Smooth muscle cell (in vitro differentiated cells): ENCODE measurements around the gene OSBP2. TPM values are rescaled to one million over a fixed set of nuclear protein-coding genes. Genes with fewer than 3 reads are reported as not detected.
A peak's percentile ranks its signal among the peaks of the same experiment; 100 is the strongest.

Source experiments
- DNase-seq: peaks from one replicate; lab custom pipeline; 2025; ENCODE audit not compliant: unreplicated experiment; lab: John Stamatoyannopoulos, UW
- H2AFZ ChIP-seq: fragments of 200-600 bp; sonication (generic); 2 replicates; pipeline ENCODE4 v1.6.0; 2016; ENCODE audit warnings: antibody characterized with exemption, low read depth, mild to moderate bottlenecking
- H3F3A ChIP-seq: fragments of 200-600 bp; sonication (generic); 2 replicates; pipeline ENCODE4 v1.6.0; 2017; ENCODE audit warnings: antibody characterized with exemption, low read depth
- H3K27ac ChIP-seq: fragments of 200-600 bp; sonication (generic); 2 replicates; pipeline ENCODE4 v1.5.1; 2016; ENCODE audit warnings: low read depth, mild to moderate bottlenecking
- H3K27me3 ChIP-seq: fragments of 200-600 bp; sonication (generic); 2 replicates; pipeline ENCODE4 v1.6.1; 2016; ENCODE audit warnings: low read depth, mild to moderate bottlenecking
- H3K36me3 ChIP-seq: fragments of 200-600 bp; sonication (generic); 2 replicates; pipeline ENCODE4 v1.5.1; 2016; ENCODE audit warnings: low read depth
- H3K4me1 ChIP-seq: fragments of 200-600 bp; sonication (generic); 2 replicates; pipeline ENCODE4 v1.5.1; 2016; ENCODE audit warnings: low read depth
- H3K4me2 ChIP-seq: fragments of 200-600 bp; sonication (generic); 2 replicates; pipeline ENCODE4 v1.6.0; 2016; ENCODE audit warnings: mild to moderate bottlenecking
- H3K4me3 ChIP-seq: fragments of 200-600 bp; sonication (generic); 2 replicates; pipeline ENCODE4 v1.5.1; 2016; ENCODE audit warnings: mild to moderate bottlenecking
- H3K79me2 ChIP-seq: fragments of 200-600 bp; sonication (generic); 2 replicates; pipeline ENCODE4 v1.6.0; 2016; ENCODE audit warnings: low read depth, mild to moderate bottlenecking
- H3K9ac ChIP-seq: fragments of 200-600 bp; sonication (generic); 2 replicates; pipeline ENCODE4 v1.6.0; 2016; ENCODE audit warnings: low read depth
- H3K9me3 ChIP-seq: fragments of 200-600 bp; sonication (generic); replicated peaks from 2 replicates; pipeline ENCODE4 v1.5.1; 2016; ENCODE audit warnings: low read depth
- H4K20me1 ChIP-seq: fragments of 200-600 bp; sonication (generic); 2 replicates; pipeline ENCODE4 v1.6.0; 2016; ENCODE audit warnings: low read depth
- CTCF ChIP-seq: fragments of 200-600 bp; sonication (generic); IDR thresholded peaks from 2 replicates; pipeline ENCODE4 v1.5.1; 2017; ENCODE audit warnings: borderline replicate concordance, mild to moderate bottlenecking, antibody characterized with exemption; ENCODE audit not compliant: insufficient read depth, poor library complexity, severe bottlenecking
- WGBS: methylation state at CpG from one replicate; pipeline ENCODE4 v1.1.7; 2016; ENCODE audit warnings: low lambda C conversion rate; 5-methylcytosine and 5-hydroxymethylcytosine counted together
- polyA plus RNA-seq: library from polyadenylated mRNA; unstranded; fragments of >200 nt; fragmentation: Nextera tagmentation; extraction: Ambion mirVana; gene quantifications from 2 replicates; pipeline ENCODE4 v1.2.1, GENCODE V29; 2016
- total RNA-seq: library from RNA; depleted of rRNA; stranded (reverse); fragments of >200 nt; gene quantifications from 2 replicates; pipeline ENCODE4 v1.2.3, GENCODE V29; 2014

The OSBP2 gene
- total and polyA plus RNA-seq, 2 experiments from 2014 or later, result 4.6 to 4.9 TPM

GRCh38 chr22:30816413-30816812, 121.7 kb downstream of the OSBP2 start:
- no peak overlapping the region for H3K27ac ChIP-seq
- no peaks in the 10 kb centered on the region for H3K36me3 ChIP-seq
- H2AFZ ChIP-seq, result no peak overlapping the region
- H4K20me1 ChIP-seq, result no peaks in the 10 kb centered on the region
- no peaks in the 10 kb centered on the region for H3F3A ChIP-seq
- H3K9me3 ChIP-seq, result no peaks in the 10 kb centered on the region
- TF ChIP-seq CTCF, result no peak
- 82% methylated on average over 8 of the region's 8 CpGs for WGBS
- no peaks in the 10 kb centered on the region for H3K79me2 ChIP-seq
- H3K4me1 ChIP-seq, result no peaks in the 10 kb centered on the region
- H3K27me3 ChIP-seq, result peaks cover 30% of the 10 kb centered on the region
- no peak overlapping the region for H3K4me3 ChIP-seq
- no peak for DNase-seq
- H3K4me2 ChIP-seq, result no peak overlapping the region
- no peak overlapping the region for H3K9ac ChIP-seq

GRCh38 chr22:30821381-30821780, 126.7 kb downstream of the OSBP2 start:
- no peak overlapping the region for H2AFZ ChIP-seq
- H4K20me1 ChIP-seq, result no peaks in the 10 kb centered on the region
- H3K9me3 ChIP-seq, result no peaks in the 10 kb centered on the region
- no peak overlapping the region for H3K4me2 ChIP-seq
- no peaks in the 10 kb centered on the region for H3K79me2 ChIP-seq
- H3F3A ChIP-seq, result no peaks in the 10 kb centered on the region
- WGBS, result 93% methylated on average over 12 of the region's 12 CpGs
- no peak overlapping the region for H3K27ac ChIP-seq
- TF ChIP-seq CTCF, result no peak
- H3K4me1 ChIP-seq, result peaks cover 8% of the 10 kb centered on the region
- no peak overlapping the region for H3K4me3 ChIP-seq
- H3K9ac ChIP-seq, result no peak overlapping the region
- no peaks in the 10 kb centered on the region for H3K36me3 ChIP-seq
- no peak for DNase-seq
- peaks cover 77% of the 10 kb centered on the region for H3K27me3 ChIP-seq

GRCh38 chr22:30821863-30822215, 127.2 kb downstream of the OSBP2 start:
- no peak for TF ChIP-seq CTCF
- Histone ChIP-seq H3K27ac (no peak overlapping the region), H2AFZ (no peak overlapping the region), H3K27me3 (peaks cover 77% of the 10 kb centered on the region), H3K4me2 (peak overlapping the region; percentile 81), H3K9ac (no peak overlapping the region), H3K4me1 (peaks cover 8% of the 10 kb centered on the region), H3F3A (no peaks in the 10 kb centered on the region), H3K9me3 (no peaks in the 10 kb centered on the region), H4K20me1 (no peaks in the 10 kb centered on the region), H3K79me2 (no peaks in the 10 kb centered on the region), H3K4me3 (peak overlapping the region; percentile 49), H3K36me3 (no peaks in the 10 kb centered on the region)
- 53% methylated on average over 8 of the region's 8 CpGs for WGBS
- DNase-seq, result no peak

GRCh38 chr22:30822216-30823014, 127.7 kb downstream of the OSBP2 start:
- H3K36me3 ChIP-seq, result no peaks in the 10 kb centered on the region
- peak overlapping the region; percentile 81 for H3K4me2 ChIP-seq
- peaks cover 8% of the 10 kb centered on the region for H3K4me1 ChIP-seq
- no peaks in the 10 kb centered on the region for H3K9me3 ChIP-seq
- H3K79me2 ChIP-seq, result no peaks in the 10 kb centered on the region
- no peaks in the 10 kb centered on the region for H4K20me1 ChIP-seq
- no peaks in the 10 kb centered on the region for H3F3A ChIP-seq
- TF ChIP-seq CTCF, result no peak
- DNase-seq, result no peak
- H3K4me3 ChIP-seq, result peak overlapping the region; percentile 49
- no peak overlapping the region for H3K27ac ChIP-seq
- no peak overlapping the region for H3K9ac ChIP-seq
- H3K27me3 ChIP-seq, result peaks cover 77% of the 10 kb centered on the region
- no peak overlapping the region for H2AFZ ChIP-seq
- WGBS, result 8% methylated on average over 74 of the region's 87 CpGs
